Measurements from ENCODE around the gene IFNB1.

GRCh38 chr9:21096172-21096900 lies 18.6 kb upstream of the IFNB1 start:
- TF ChIP-seq, protein P1, sequence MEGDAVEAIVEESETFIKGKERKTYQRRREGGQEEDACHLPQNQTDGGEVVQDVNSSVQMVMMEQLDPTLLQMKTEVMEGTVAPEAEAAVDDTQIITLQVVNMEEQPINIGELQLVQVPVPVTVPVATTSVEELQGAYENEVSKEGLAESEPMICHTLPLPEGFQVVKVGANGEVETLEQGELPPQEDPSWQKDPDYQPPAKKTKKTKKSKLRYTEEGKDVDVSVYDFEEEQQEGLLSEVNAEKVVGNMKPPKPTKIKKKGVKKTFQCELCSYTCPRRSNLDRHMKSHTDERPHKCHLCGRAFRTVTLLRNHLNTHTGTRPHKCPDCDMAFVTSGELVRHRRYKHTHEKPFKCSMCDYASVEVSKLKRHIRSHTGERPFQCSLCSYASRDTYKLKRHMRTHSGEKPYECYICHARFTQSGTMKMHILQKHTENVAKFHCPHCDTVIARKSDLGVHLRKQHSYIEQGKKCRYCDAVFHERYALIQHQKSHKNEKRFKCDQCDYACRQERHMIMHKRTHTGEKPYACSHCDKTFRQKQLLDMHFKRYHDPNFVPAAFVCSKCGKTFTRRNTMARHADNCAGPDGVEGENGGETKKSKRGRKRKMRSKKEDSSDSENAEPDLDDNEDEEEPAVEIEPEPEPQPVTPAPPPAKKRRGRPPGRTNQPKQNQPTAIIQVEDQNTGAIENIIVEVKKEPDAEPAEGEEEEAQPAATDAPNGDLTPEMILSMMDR (IDR thresholded peaks at IDR 0.05), result no peak
- no peak for TF ChIP-seq REST (IDR thresholded peaks at IDR 0.05; ENCODE audit: low read depth, low read length)
- no peak for TF ChIP-seq RFX5 (IDR thresholded peaks at IDR 0.05; ENCODE audit: low read length)
- no peak for TF ChIP-seq IRF3 (IDR thresholded peaks at IDR 0.05; ENCODE audit: low read depth, low read length)
- TF ChIP-seq SMC3 (IDR thresholded peaks at IDR 0.05; ENCODE audit: low read depth, low read length), result no peak
- TF ChIP-seq, protein P2, sequence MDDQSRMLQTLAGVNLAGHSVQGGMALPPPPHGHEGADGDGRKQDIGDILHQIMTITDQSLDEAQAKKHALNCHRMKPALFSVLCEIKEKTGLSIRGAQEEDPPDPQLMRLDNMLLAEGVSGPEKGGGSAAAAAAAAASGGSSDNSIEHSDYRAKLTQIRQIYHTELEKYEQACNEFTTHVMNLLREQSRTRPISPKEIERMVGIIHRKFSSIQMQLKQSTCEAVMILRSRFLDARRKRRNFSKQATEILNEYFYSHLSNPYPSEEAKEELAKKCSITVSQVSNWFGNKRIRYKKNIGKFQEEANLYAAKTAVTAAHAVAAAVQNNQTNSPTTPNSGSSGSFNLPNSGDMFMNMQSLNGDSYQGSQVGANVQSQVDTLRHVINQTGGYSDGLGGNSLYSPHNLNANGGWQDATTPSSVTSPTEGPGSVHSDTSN (IDR thresholded peaks at IDR 0.05), result no peak
- no peak for TF ChIP-seq GABPA (IDR thresholded peaks at IDR 0.05; ENCODE audit: low read depth)
- no peak for TF ChIP-seq TEAD4 (IDR thresholded peaks at IDR 0.05; ENCODE audit: borderline replicate concordance, insufficient read depth)
- no peak for TF ChIP-seq MXI1 (IDR thresholded peaks at IDR 0.05; ENCODE audit: low read depth, low read length)
- no peak for TF ChIP-seq RAD21 (IDR thresholded peaks at IDR 0.05; ENCODE audit: low read length)
- no peak for TF ChIP-seq USF1 (IDR thresholded peaks at IDR 0.05; ENCODE audit: borderline replicate concordance, low read depth)
- no peak for TF ChIP-seq EZH2phosphoT487 (IDR thresholded peaks at IDR 0.05; ENCODE audit: borderline replicate concordance, low read depth)
- no peak for TF ChIP-seq SIN3A (IDR thresholded peaks at IDR 0.05; ENCODE audit: borderline replicate concordance, low read depth, low read length)
